BJ (cell line): ENCODE results near the gene TRAF2. TPM values are rescaled to one million over a fixed set of nuclear protein-coding genes. Genes with fewer than 3 reads are reported as not detected.

Source experiments
- CTCF ChIA-PET: fragments of 350-600 bp; formaldehyde crosslinking; extraction: SDS; loops from one replicate; lab custom pipeline; 2021; ENCODE audit warnings: antibody characterized with exemption, inconsistent platforms; lab: Yijun Ruan, JAX
- POLR2A ChIA-PET: fragments of 300-600 bp; sonication (Branson Sonifier 250); formaldehyde crosslinking; extraction: SDS; loops from one replicate; lab custom pipeline; 2021; ENCODE audit warnings: antibody characterized with exemption; lab: Charles Lee
- DNase-seq: peaks from one replicate; pipeline ENCODE4 v3.0.0-alpha.2; 2011; ENCODE audit warnings: low read depth
- H3K27me3 ChIP-seq: 2 replicates; pipeline ENCODE4 v1.6.0; 2011; ENCODE audit warnings: low read length; ENCODE audit not compliant: control insufficient read depth, insufficient read depth
- H3K36me3 ChIP-seq: 2 replicates; pipeline ENCODE4 v1.5.1; 2011; ENCODE audit warnings: low read length; ENCODE audit not compliant: control insufficient read depth, insufficient read depth
- H3K4me3 ChIP-seq: 2 replicates; pipeline ENCODE4 v1.5.1; 2011; ENCODE audit warnings: low read depth, mild to moderate bottlenecking, control low read depth, low read length
- CTCF ChIP-seq: IDR thresholded peaks from 2 replicates; pipeline ENCODE4 v1.5.1; 2011; ENCODE audit warnings: low read depth, mild to moderate bottlenecking, control low read depth, inconsistent platforms, low read length, moderate library complexity; ENCODE audit not compliant: insufficient read depth
- polyA plus RNA-seq: library from polyadenylated mRNA; depleted of rRNA; stranded (reverse); fragments of >200 nt; gene quantifications from 2 replicates; pipeline ENCODE4 v1.2.3, GENCODE V29; 2011

Gene TRAF2
- polyA plus RNA-seq, 1 experiment: 13.6 TPM

GRCh38 chr9:136900556-136900955 lies 14.2 kb downstream of the TRAF2 start:
- no peak overlapping the region for H3K4me3 ChIP-seq
- TF ChIP-seq CTCF: no peak
- no peaks in the 10 kb centered on the region for H3K27me3 ChIP-seq
- POLR2A ChIA-PET: no interaction called here
- H3K36me3 ChIP-seq: peaks cover 4% of the 10 kb centered on the region
- no peak for DNase-seq
- CTCF ChIA-PET: interaction anchor here (1.0 kb wide), 1 partner anchor 58 kb away, joined by 4 read pairs; the partner anchor contains the start of gene AJM1

- H3K36me3 ChIP-seq: peaks cover 4% of the 10 kb centered on the region
These were observed 14.7 kb downstream of the TRAF2 start for GRCh38 chr9:136900988-136901515.

GRCh38 chr9:136901516-136902258 lies 15.4 kb downstream of the TRAF2 start:
- H3K27me3 ChIP-seq: no peaks in the 10 kb centered on the region
- TF ChIP-seq CTCF: no peak
- DNase-seq: no peak
- CTCF ChIA-PET: interaction anchor here (1.0 kb wide), 1 partner anchor 59 kb away, joined by 4 read pairs; the partner anchor contains the start of gene AJM1
- peaks cover 4% of the 10 kb centered on the region for H3K36me3 ChIP-seq
- POLR2A ChIA-PET: no interaction called here
- no peak overlapping the region for H3K4me3 ChIP-seq

More at GRCh38 chr9:136900988-136901515, 14.7 kb downstream of the TRAF2 start:
- no peak overlapping the region for H3K4me3 ChIP-seq
- ChIA-PET CTCF (interaction anchor here (1.0 kb wide), 1 partner anchor 58 kb away, joined by 4 read pairs; the partner anchor contains the start of gene AJM1), POLR2A (no interaction called here)
- DNase-seq: no peak
- TF ChIP-seq CTCF: no peak
- H3K27me3 ChIP-seq: no peaks in the 10 kb centered on the region

GRCh38 chr9:136902259-136902821 lies 16.0 kb downstream of the TRAF2 start:
- TF ChIP-seq CTCF: no peak
- ChIA-PET CTCF (no interaction called here), POLR2A (no interaction called here)
- H3K4me3 ChIP-seq: no peak overlapping the region
- no peaks in the 10 kb centered on the region for H3K27me3 ChIP-seq
- DNase-seq: no peak
- H3K36me3 ChIP-seq: peaks cover 4% of the 10 kb centered on the region

GRCh38 chr9:136903041-136903554 lies 16.8 kb downstream of the TRAF2 start:
- Histone ChIP-seq H3K27me3 (no peaks in the 10 kb centered on the region), H3K4me3 (no peak overlapping the region), H3K36me3 (peaks cover 9% of the 10 kb centered on the region)
- ChIA-PET CTCF (no interaction called here), POLR2A (no interaction called here)
- TF ChIP-seq CTCF: no peak
- no peak for DNase-seq
